RWPE2 (cell line): Measurements from ENCODE around the gene UGT2A3.

Source experiments
- ATAC-seq: fragments of 200-7000 bp; cut with Tn5 transposase; 3 replicates; pipeline ENCODE4 v1.9.1; 2021; ENCODE audit warnings: low read depth
- DNase-seq: peaks from one replicate; pipeline ENCODE4 v3.0.0-alpha.2; 2020; ENCODE audit warnings: low spot score
- H3K27ac ChIP-seq: fragments of 450-650 bp; 2 replicates; pipeline ENCODE4 v1.5.1; 2017; ENCODE audit warnings: mild to moderate bottlenecking; ENCODE audit not compliant: poor library complexity, severe bottlenecking
- H3K27me3 ChIP-seq: fragments of 250-450 bp; sonication (Bioruptor Pico); 2 replicates; pipeline ENCODE4 v1.5.1; 2021; ENCODE audit warnings: mild to moderate bottlenecking, moderate library complexity; ENCODE audit not compliant: insufficient read depth, poor library complexity, severe bottlenecking
- H3K36me3 ChIP-seq: fragments of 250-450 bp; sonication (Bioruptor Pico); 2 replicates; pipeline ENCODE4 v1.5.1; 2020; ENCODE audit warnings: low read depth, mild to moderate bottlenecking, moderate library complexity
- H3K4me1 ChIP-seq: fragments of 250-450 bp; sonication (Bioruptor Pico); 2 replicates; pipeline ENCODE4 v1.5.1; 2021; ENCODE audit warnings: mild to moderate bottlenecking, moderate library complexity; ENCODE audit not compliant: insufficient read depth, poor library complexity, severe bottlenecking
- H3K4me3 ChIP-seq: fragments of 250-450 bp; sonication (Bioruptor Pico); 2 replicates; pipeline ENCODE4 v1.5.1; 2021; ENCODE audit warnings: mild to moderate bottlenecking, moderate library complexity; ENCODE audit not compliant: severe bottlenecking
- H3K9me3 ChIP-seq: fragments of 250-450 bp; sonication (Bioruptor Pico); 2 replicates; pipeline ENCODE4 v1.5.1; 2021; ENCODE audit warnings: mild to moderate bottlenecking, moderate library complexity; ENCODE audit not compliant: severe bottlenecking
- CTCF ChIP-seq: fragments of 450-650 bp; IDR thresholded peaks from one replicate; pipeline ENCODE4 v1.5.1; 2017; ENCODE audit warnings: mild to moderate bottlenecking, moderate library complexity; ENCODE audit not compliant: poor library complexity, severe bottlenecking

The UGT2A3 gene

DNA sequence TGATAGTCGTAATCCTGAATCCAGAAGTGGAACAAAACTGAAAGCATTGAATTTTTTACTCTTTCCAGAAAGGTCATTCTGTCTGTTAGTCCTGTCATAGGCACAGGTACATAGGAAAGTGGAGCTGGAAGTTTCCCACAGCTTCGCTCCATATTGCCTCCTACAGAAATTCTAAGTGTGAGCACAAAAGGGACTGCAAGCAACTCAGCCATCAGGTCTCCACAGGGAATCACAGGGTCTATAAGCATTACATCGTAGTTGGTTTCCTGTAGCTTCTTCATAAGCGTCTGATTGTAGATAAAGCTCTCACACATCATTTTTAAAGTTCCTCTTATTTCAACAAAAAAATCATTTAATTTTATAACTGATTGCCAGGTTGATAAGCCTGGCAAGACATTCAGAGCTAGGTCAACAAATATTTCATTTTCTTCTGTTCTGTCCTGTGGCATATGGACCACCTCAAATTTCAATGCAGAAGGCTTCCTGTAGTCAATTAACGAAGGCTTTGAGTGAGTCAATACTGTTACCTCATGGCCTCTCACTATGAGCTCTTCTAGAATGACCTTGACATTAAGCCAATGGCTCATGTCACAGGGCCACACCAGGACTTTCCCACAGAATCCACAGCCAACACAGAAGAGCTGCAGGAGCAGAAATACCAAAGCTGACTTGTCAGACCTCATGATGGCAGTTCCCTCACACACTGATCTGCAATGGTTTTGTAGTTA, at the start of gene UGT2A3:
TSS of gene UGT2A3 (minus strand) at position 727 of the 728 bp plus-strand sequence. CDS start at position 683, 44 bp downstream.
- no peaks in the 10 kb centered on the region for H3K27me3 ChIP-seq
- TF ChIP-seq CTCF: no peak
- DNase-seq (no peak), ATAC-seq (no peak)
- H3K27ac ChIP-seq: no peak within 1 kb of the TSS
- H3K4me1 ChIP-seq: no peaks in the 10 kb centered on the region
- H3K9me3 ChIP-seq: no peaks in the 10 kb centered on the region
- H3K36me3 ChIP-seq: no peaks in the 10 kb centered on the region
- H3K4me3 ChIP-seq: no peak within 1 kb of the TSS

- TF ChIP-seq CTCF: no peak
- no peaks in the 10 kb centered on the region for H3K36me3 ChIP-seq
- no peaks in the 10 kb centered on the region for H3K27me3 ChIP-seq
- no peaks in the 10 kb centered on the region for H3K9me3 ChIP-seq
- ATAC-seq: no peak
- no peak for DNase-seq
- no peaks in the 10 kb centered on the region for H3K4me1 ChIP-seq
- no peak overlapping the region for H3K4me3 ChIP-seq
- no peak overlapping the region for H3K27ac ChIP-seq
These were observed 45.4 kb upstream of the UGT2A3 start for GRCh38 chr4:68997040-68997439.

GRCh38 chr4:68995292-68995691, 43.7 kb upstream of the UGT2A3 start:
- no peak for DNase-seq
- TF ChIP-seq CTCF: no peak
- Histone ChIP-seq H3K27ac (no peak overlapping the region), H3K4me1 (no peaks in the 10 kb centered on the region), H3K27me3 (no peaks in the 10 kb centered on the region), H3K36me3 (no peaks in the 10 kb centered on the region), H3K4me3 (no peak overlapping the region), H3K9me3 (no peaks in the 10 kb centered on the region)
- ATAC-seq: no peak

- Histone ChIP-seq H3K4me3 (no peak overlapping the region), H3K9me3 (no peaks in the 10 kb centered on the region), H3K4me1 (no peaks in the 10 kb centered on the region), H3K36me3 (no peaks in the 10 kb centered on the region), H3K27me3 (no peaks in the 10 kb centered on the region), H3K27ac (no peak overlapping the region)
- no peak for DNase-seq
- TF ChIP-seq CTCF: no peak
- no peak for ATAC-seq
These were observed 35.4 kb upstream of the UGT2A3 start for GRCh38 chr4:68987007-68987406.

DNA sequence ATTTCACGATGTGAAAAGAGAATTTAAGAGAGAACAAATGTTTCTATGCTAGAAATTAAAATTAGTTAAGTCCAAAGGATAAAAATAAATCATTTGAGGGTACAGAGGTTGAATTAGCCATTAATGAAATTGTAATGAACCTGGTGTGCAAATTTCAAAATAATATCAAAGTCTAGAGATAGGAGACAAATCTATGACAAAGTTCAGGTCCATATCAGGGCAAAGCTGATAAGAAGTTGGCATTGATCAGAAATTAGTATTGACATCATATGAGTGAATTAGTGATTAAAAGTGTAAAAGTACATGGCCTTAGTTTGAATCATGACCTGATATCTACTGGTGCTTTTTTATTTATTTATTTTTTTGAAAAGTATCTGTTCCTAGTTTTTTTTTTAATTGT, 33.8 kb upstream of the UGT2A3 start:
- Histone ChIP-seq H3K4me3 (no peak overlapping the region), H3K27me3 (no peaks in the 10 kb centered on the region), H3K36me3 (no peaks in the 10 kb centered on the region), H3K4me1 (no peaks in the 10 kb centered on the region), H3K27ac (no peak overlapping the region), H3K9me3 (no peaks in the 10 kb centered on the region)
- no peak for TF ChIP-seq CTCF
- ATAC-seq (no peak), DNase-seq (no peak)
